GM19397 (cell line): ENCODE results near the gene ARVCF.

Experiments used
- ATAC-seq: cut with Tn5 transposase; IDR thresholded peaks from one replicate; pipeline ENCODE4 v1.9.1; 2021; ENCODE audit warnings: mild to moderate bottlenecking, moderate library complexity; ENCODE audit not compliant: unreplicated experiment

The ARVCF gene

GRCh38 chr22:19988965-19989724 lies 27.5 kb downstream of the ARVCF start:
- ATAC-seq: no peak

GRCh38 chr22:19988331-19988808 lies 28.3 kb downstream of the ARVCF start:
- no peak for ATAC-seq

- ATAC-seq: no peak
Measured at GRCh38 chr22:19987394-19988306, 29.0 kb downstream of the ARVCF start.

GRCh38 chr22:19986410-19987341 lies 29.9 kb downstream of the ARVCF start:
- ATAC-seq: no peak

- ATAC-seq: no peak
Measured at GRCh38 chr22:19986011-19986409, 30.6 kb downstream of the ARVCF start.

GRCh38 chr22:19984851-19985811 lies 31.5 kb downstream of the ARVCF start:
- ATAC-seq: no peak

GRCh38 chr22:19984201-19984753 lies 32.3 kb downstream of the ARVCF start:
- no peak for ATAC-seq

GRCh38 chr22:19983741-19984140 lies 32.9 kb downstream of the ARVCF start:
- ATAC-seq: no peak

- ATAC-seq: no peak
Measured at GRCh38 chr22:19982991-19983578, 33.5 kb downstream of the ARVCF start.

- no peak for ATAC-seq
Measured at GRCh38 chr22:19981961-19982920, 34.4 kb downstream of the ARVCF start.

GRCh38 chr22:19981171-19981960 lies 35.3 kb downstream of the ARVCF start:
- no peak for ATAC-seq

- no peak for ATAC-seq
Measured at GRCh38 chr22:19980766-19981165, 35.9 kb downstream of the ARVCF start.

- no peak for ATAC-seq
Measured at GRCh38 chr22:19979712-19980493, 36.7 kb downstream of the ARVCF start.

- ATAC-seq: no peak
Measured at GRCh38 chr22:19978748-19979147, 37.9 kb downstream of the ARVCF start.

- ATAC-seq: no peak
Measured at GRCh38 chr22:19977296-19978243, 39.1 kb downstream of the ARVCF start.
